Liver (tissue), 3 donors: ENCODE measurements around the gene CELF1.

Source experiments
- FOXA2 ChIP-seq: IDR thresholded peaks from 2 replicates; pipeline ENCODE4 v1.6.1; 2016; ENCODE audit warnings: antibody characterized with exemption
- GABPA ChIP-seq, 2 donors: IDR thresholded peaks in 1 of 2; conservative IDR thresholded peaks in 1 of 2; 2 replicates each; pipeline ENCODE4 v1.6.1; 2016; ENCODE audit warnings: antibody characterized with exemption in 2 of 2, mild to moderate bottlenecking in 1 of 2, moderate library complexity in 1 of 2
- HNF4A ChIP-seq, 2 donors: conservative IDR thresholded peaks; 2 replicates each; pipeline ENCODE4 v1.6.1; 2016; ENCODE audit warnings: antibody characterized with exemption in 2 of 2, mild to moderate bottlenecking in 2 of 2
- JUND ChIP-seq, 2 donors: IDR thresholded peaks; 2 replicates each; pipeline ENCODE4 v1.6.1; 2016; ENCODE audit warnings: antibody characterized with exemption in 2 of 2
- RAD21 ChIP-seq, 2 donors: IDR thresholded peaks; 2 replicates each; pipeline ENCODE4 v1.6.1; 2016; ENCODE audit warnings: antibody characterized with exemption in 2 of 2, mild to moderate bottlenecking in 2 of 2
- RXRA ChIP-seq, 2 donors: IDR thresholded peaks; 2 replicates each; pipeline ENCODE4 v1.6.1; 2017 to 2018; ENCODE audit warnings: antibody characterized with exemption in 2 of 2, mild to moderate bottlenecking in 1 of 2
- TAF1 ChIP-seq: conservative IDR thresholded peaks from 2 replicates; pipeline ENCODE4 v1.6.1; 2016; ENCODE audit warnings: antibody characterized with exemption, mild to moderate bottlenecking
- TF ChIP-seq, protein P1 (sequence below): fragments of 150-350 bp; IDR thresholded peaks from 2 replicates; pipeline ENCODE4 v1.5.1; 2017; ENCODE audit warnings: improper control_type of control experiment, low read depth, low read length; ENCODE audit not compliant: missing input control
- TF ChIP-seq, protein P2 (sequence below): IDR thresholded peaks from 2 replicates; pipeline ENCODE4 v1.6.1; 2016; ENCODE audit warnings: antibody characterized with exemption
- TF ChIP-seq, protein P3 (sequence below): IDR thresholded peaks from 2 replicates; pipeline ENCODE4 v1.6.1; 2016; ENCODE audit warnings: antibody characterized with exemption, mild to moderate bottlenecking
- TF ChIP-seq, protein P4 (sequence below): IDR thresholded peaks from 2 replicates; pipeline ENCODE4 v1.6.1; 2016; ENCODE audit warnings: antibody characterized with exemption
- donor health status: healthy.
- donor health status: healthy.

DNA sequence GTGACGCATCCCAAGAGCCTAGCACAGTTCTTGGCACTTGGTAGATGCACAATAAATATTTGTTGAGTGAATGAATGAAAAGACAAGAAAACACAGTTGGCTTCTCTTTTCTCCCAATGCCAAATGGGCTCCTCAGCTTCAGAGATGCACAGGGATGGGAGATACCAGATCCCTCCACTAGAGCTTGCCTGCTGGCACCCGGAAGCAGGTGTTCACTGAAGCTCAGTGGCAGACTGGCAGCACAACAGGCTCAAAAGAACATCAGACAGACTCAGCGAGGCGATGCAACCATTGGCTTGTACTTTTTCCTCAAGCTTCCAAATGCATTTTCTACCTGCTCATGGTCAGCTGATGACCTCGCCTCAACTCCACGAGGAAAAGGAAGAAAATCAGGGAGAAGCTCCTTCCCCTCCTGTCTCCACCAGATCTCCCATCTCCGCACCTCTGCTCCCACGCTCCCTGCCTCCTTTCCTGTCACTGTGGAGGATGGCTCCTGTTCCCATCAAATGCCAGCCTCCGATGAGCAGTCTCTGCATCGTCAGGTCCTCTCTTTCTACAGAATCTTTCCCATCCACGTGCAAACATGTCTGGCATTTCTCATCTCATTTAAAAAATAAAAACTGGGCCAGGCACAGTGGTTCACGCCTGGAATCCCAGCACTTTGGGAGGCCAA is 109.8 kb downstream of the CELF1 start:
- TF ChIP-seq HNF4A (conservative IDR thresholded peaks at IDR 0.05) = no peak
- TF ChIP-seq, protein P1, sequence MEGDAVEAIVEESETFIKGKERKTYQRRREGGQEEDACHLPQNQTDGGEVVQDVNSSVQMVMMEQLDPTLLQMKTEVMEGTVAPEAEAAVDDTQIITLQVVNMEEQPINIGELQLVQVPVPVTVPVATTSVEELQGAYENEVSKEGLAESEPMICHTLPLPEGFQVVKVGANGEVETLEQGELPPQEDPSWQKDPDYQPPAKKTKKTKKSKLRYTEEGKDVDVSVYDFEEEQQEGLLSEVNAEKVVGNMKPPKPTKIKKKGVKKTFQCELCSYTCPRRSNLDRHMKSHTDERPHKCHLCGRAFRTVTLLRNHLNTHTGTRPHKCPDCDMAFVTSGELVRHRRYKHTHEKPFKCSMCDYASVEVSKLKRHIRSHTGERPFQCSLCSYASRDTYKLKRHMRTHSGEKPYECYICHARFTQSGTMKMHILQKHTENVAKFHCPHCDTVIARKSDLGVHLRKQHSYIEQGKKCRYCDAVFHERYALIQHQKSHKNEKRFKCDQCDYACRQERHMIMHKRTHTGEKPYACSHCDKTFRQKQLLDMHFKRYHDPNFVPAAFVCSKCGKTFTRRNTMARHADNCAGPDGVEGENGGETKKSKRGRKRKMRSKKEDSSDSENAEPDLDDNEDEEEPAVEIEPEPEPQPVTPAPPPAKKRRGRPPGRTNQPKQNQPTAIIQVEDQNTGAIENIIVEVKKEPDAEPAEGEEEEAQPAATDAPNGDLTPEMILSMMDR = no peak
- no peak for TF ChIP-seq GABPA (IDR thresholded peaks at IDR 0.05 in 1 of 2, conservative IDR thresholded peaks at IDR 0.05 in 1 of 2)
- TF ChIP-seq RAD21 (IDR thresholded peaks at IDR 0.05) = peak in 1 of 2 donors; percentile 5
- TF ChIP-seq, protein P2, sequence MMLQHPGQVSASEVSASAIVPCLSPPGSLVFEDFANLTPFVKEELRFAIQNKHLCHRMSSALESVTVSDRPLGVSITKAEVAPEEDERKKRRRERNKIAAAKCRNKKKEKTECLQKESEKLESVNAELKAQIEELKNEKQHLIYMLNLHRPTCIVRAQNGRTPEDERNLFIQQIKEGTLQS = no peak
- no peak for TF ChIP-seq TAF1
- TF ChIP-seq RXRA (IDR thresholded peaks at IDR 0.05) = no peak
- TF ChIP-seq, protein P3, sequence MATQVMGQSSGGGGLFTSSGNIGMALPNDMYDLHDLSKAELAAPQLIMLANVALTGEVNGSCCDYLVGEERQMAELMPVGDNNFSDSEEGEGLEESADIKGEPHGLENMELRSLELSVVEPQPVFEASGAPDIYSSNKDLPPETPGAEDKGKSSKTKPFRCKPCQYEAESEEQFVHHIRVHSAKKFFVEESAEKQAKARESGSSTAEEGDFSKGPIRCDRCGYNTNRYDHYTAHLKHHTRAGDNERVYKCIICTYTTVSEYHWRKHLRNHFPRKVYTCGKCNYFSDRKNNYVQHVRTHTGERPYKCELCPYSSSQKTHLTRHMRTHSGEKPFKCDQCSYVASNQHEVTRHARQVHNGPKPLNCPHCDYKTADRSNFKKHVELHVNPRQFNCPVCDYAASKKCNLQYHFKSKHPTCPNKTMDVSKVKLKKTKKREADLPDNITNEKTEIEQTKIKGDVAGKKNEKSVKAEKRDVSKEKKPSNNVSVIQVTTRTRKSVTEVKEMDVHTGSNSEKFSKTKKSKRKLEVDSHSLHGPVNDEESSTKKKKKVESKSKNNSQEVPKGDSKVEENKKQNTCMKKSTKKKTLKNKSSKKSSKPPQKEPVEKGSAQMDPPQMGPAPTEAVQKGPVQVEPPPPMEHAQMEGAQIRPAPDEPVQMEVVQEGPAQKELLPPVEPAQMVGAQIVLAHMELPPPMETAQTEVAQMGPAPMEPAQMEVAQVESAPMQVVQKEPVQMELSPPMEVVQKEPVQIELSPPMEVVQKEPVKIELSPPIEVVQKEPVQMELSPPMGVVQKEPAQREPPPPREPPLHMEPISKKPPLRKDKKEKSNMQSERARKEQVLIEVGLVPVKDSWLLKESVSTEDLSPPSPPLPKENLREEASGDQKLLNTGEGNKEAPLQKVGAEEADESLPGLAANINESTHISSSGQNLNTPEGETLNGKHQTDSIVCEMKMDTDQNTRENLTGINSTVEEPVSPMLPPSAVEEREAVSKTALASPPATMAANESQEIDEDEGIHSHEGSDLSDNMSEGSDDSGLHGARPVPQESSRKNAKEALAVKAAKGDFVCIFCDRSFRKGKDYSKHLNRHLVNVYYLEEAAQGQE = no peak
- TF ChIP-seq FOXA2 = no peak
- no peak for TF ChIP-seq JUND (IDR thresholded peaks at IDR 0.05)
- TF ChIP-seq, protein P4, sequence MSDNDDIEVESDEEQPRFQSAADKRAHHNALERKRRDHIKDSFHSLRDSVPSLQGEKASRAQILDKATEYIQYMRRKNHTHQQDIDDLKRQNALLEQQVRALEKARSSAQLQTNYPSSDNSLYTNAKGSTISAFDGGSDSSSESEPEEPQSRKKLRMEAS = no peak
